WTC11 (cell line): ENCODE measurements around the gene TCAF1.

Experiments used
- CTCF ChIP-seq: fragments of 200-600 bp; IDR thresholded peaks from 2 replicates; pipeline ENCODE4 v1.8.0; 2022; ENCODE audit warnings: antibody characterized with exemption
- ETV6 ChIP-seq: sonication (generic); formaldehyde crosslinking; IDR thresholded peaks from 2 replicates; pipeline ENCODE4 v1.8.1; 2022; ENCODE audit warnings: mild to moderate bottlenecking, missing genetic modification reagents
- GABPB1 ChIP-seq: sonication (generic); formaldehyde crosslinking; IDR thresholded peaks from 2 replicates; pipeline ENCODE4 v1.8.1; 2023; ENCODE audit warnings: mild to moderate bottlenecking, missing genetic modification reagents
- NFYB ChIP-seq: sonication (generic); formaldehyde crosslinking; conservative IDR thresholded peaks from 2 replicates; pipeline ENCODE4 v1.8.0; 2022; ENCODE audit warnings: low read depth, missing genetic modification reagents
- NR2C2 ChIP-seq: sonication (generic); formaldehyde crosslinking; IDR thresholded peaks from 2 replicates; pipeline ENCODE4 v1.8.0; 2022; ENCODE audit warnings: mild to moderate bottlenecking, missing genetic modification reagents
- RELA ChIP-seq: sonication (generic); formaldehyde crosslinking; IDR thresholded peaks from 2 replicates; pipeline ENCODE4 v1.8.1; 2022; ENCODE audit warnings: missing genetic modification reagents, mild to moderate bottlenecking, borderline replicate concordance
- TEAD4 ChIP-seq: sonication (generic); formaldehyde crosslinking; IDR thresholded peaks from 2 replicates; pipeline ENCODE4 v1.8.0; 2022; ENCODE audit warnings: mild to moderate bottlenecking, missing genetic modification reagents
- TF ChIP-seq, protein P1 (sequence below): sonication (generic); formaldehyde crosslinking; IDR thresholded peaks from 2 replicates; pipeline ENCODE4 v1.8.0; 2022; ENCODE audit warnings: mild to moderate bottlenecking, missing genetic modification reagents
- TF ChIP-seq, protein P2 (sequence below): fragments of 250-450 bp; sonication (Bioruptor Pico); IDR thresholded peaks from 2 replicates; pipeline ENCODE4 v1.9.0; 2021; ENCODE audit warnings: mild to moderate bottlenecking

DNA sequence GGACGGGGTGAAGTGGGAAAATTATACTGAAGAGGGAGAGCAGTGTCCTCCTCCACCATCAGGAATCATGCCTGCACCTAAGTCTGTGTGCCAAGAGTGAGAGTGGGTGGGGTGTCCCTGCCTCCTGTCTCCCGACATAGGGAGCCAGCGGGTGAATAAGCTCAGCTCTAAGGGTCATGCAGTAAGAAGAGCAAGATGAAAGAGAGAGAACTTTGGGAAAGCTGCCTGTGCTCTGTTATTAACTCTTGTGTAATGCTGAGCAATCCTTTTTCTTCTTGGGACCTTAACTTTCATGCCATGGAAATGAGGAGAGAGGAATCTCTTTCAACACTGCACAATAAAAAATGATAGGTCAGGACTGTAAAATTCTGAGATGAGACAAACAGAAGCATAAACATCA, 7.9 kb upstream of the TCAF1 start:
- no peak for TF ChIP-seq CTCF
- no peak for TF ChIP-seq NR2C2
- TF ChIP-seq, protein P1, sequence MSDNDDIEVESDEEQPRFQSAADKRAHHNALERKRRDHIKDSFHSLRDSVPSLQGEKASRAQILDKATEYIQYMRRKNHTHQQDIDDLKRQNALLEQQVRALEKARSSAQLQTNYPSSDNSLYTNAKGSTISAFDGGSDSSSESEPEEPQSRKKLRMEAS (CRISPR knock-in tag), result no peak
- no peak for TF ChIP-seq GABPB1
- no peak for TF ChIP-seq RELA
- no peak for TF ChIP-seq ETV6
- TF ChIP-seq, protein P2, sequence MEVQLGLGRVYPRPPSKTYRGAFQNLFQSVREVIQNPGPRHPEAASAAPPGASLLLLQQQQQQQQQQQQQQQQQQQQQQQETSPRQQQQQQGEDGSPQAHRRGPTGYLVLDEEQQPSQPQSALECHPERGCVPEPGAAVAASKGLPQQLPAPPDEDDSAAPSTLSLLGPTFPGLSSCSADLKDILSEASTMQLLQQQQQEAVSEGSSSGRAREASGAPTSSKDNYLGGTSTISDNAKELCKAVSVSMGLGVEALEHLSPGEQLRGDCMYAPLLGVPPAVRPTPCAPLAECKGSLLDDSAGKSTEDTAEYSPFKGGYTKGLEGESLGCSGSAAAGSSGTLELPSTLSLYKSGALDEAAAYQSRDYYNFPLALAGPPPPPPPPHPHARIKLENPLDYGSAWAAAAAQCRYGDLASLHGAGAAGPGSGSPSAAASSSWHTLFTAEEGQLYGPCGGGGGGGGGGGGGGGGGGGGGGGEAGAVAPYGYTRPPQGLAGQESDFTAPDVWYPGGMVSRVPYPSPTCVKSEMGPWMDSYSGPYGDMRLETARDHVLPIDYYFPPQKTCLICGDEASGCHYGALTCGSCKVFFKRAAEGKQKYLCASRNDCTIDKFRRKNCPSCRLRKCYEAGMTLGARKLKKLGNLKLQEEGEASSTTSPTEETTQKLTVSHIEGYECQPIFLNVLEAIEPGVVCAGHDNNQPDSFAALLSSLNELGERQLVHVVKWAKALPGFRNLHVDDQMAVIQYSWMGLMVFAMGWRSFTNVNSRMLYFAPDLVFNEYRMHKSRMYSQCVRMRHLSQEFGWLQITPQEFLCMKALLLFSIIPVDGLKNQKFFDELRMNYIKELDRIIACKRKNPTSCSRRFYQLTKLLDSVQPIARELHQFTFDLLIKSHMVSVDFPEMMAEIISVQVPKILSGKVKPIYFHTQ (CRISPR knock-in tag), result no peak
- TF ChIP-seq NFYB, result no peak
- TF ChIP-seq TEAD4, result no peak
